IPS DF 4.7 (cell line): ENCODE results near the gene GABARAPL2.
"Not testable (repeated sequence)": the region's sequence is repeated elsewhere in the genome, so short reads cannot be mapped to it uniquely, and the experiment has no call there.

Experiments used
- DNase-seq: peaks from one replicate; pipeline ENCODE4 v3.0.0-alpha.2; 2013; ENCODE audit warnings: low spot score; ENCODE audit errors: extremely low read depth

GABARAPL2 gene

DNA sequence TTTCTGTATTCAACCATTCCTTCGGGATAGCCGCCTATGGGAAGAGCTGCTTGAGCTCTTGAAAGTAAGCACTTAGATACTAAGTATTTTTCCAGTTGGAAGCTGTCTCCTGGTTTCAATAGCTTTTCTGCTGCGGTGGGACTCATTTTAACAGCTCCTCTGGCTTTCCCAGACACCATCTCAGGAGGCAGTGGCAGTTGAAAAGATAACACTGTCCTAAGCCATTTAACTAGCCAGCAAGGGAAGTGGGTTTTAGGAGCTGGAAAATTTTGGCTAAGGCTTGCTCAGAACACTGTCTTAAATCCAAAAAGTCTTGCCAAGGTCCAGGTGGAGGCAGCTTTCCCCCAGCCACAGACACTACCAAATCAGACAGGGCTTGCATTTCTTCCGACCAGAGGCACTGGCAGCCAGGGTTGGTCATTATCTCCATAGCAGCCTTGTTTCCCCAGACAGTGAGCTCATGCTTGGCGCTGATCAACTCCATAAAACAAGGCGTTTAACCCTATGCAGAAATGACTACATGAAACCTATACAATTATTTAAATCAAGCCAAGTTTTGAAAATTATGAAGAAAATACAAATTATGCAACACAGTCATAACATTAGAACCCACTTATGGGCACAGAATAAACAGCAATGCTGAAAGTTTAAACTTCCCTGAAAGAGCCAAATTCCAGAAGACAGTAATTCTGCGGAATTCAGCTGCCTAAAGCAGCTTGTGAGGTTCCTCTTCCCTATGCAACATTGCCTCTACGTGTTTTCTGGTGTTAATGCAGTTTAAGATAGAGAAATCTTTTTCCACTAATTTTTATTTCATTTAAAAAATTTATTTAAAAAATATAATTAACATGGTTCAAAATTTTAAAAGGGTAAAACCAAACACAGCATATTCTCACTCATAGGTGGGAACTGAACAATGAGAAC is 25.0 kb downstream of the GABARAPL2 start:
- DNase-seq: no peak

DNA sequence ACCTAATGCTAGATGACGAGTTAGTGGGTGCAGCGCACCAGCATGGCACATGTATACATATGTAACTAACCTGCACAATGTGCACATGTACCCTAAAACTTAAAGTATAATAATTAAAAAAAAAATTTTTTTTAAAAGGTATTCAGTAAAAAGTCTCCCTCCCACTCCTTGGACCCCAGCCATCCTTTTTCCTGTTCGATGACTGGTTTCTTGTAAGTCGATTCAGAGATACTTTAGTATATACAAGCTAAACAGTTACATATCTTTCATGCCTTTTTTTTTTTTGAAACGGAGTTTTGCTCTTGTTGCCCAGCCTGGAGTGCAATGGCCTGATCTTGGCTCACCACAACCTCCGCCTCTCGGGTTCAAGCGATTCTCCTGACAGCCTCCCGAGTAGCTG is 25.7 kb downstream of the GABARAPL2 start:
- not testable (repeated sequence) for DNase-seq

DNA sequence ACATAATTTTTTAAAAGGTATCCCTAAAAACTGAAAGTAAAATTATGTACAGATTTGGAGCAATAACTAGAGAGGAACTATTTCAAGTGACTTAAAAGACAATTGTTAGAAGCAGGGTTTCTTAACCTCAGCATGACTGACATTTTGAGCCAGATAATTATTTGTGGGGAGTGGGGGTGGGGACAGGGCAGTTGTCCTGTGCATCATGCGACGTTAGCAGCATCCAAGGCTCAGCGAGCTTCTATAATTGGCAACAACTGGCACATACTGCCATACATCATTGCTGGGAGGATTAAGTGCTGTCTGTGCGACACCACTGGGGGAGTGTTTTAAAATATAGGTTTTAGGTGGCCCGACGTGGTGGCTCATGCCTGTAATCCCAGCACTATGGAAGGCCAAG is 27.1 kb downstream of the GABARAPL2 start:
- DNase-seq: no peak

DNA sequence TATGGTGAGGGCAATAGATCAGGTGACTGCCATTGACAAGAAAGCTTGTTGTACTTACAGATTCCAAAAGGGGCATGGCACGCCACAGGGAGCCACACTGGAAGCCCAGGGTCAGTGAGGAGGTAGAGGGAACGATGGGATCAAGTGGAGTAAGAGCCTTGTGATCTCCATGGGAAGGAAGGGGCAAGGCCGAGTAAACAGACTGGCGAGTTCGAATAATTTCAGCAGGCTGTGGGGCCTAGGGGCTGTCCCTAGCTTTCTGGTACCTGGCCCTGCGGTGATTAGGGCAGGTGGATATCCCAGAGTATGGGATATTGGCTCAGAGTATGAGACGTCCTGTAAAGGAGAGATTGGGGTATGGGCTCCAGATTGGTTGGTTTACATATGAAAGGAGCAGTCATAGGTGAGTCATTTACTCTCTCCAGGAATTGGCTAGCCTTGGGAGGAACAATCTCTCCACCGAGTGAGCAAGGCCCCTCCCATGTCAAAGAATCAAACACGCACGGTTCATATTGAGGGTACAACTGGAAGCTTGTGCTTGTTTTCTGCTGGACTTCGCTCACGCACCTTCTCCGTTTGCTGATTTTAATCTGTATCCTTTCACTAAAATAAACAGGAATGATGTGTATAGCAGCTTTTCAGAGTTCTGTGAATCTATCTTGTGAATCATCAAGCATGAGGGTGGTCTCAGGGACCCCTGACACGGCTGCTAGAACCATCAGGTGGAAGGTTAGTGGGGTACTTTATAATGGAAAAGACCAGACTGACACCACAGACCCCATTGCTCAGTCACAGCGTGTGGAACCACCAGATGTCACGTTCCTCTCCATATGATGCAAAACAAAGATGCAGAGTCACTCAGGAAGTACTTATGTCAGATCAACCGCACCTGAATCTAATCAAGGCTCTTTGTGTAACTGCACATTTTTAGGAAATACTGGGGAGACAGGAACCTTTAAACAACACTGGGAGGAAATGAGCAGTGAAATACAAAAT is 27.9 kb downstream of the GABARAPL2 start:
- peak; percentile 76 for DNase-seq

DNA sequence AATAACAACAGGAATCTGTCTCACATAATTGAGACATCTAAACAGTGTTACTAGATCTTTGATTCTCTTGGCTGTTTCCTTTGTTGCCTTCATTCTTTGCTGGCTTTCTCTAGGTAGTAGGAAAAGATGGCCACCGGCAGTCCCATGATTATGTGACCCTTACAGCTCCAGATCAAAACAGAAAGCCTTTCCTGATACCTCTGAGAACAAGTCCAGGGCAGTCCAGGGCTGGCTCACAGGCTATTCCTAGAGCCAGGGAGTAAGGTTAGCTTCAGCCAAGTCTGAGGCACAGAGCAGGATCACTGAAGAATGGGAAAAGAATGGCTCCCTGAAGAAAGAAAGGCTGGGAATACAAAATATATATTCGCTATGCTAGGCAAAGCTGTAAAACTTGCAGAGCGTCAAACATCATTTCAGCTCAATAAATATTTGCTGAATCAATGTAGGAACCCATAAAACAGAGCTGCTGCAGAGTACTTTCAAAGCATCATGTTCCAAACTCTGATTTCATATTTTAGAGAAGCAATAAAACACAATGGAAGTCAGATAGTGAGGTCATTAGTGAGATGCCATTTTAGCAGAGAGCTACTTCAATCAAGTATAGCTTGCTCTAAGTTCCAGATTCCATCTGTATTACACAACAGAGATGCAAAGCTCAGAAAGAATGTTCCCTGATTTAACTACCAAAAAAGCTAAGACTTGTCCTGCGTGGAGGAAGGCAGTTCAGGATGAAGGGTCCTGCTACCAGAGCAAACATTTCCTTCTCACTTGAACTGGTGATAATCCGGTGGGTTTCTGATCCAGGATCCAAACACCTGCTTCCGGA is 33.5 kb downstream of the GABARAPL2 start:
- no peak for DNase-seq

- no peak for DNase-seq
Observed at GRCh38 chr16:75603241-75603640, 37.1 kb downstream of the GABARAPL2 start.

GRCh38 chr16:75606507-75606906 is 40.3 kb downstream of the GABARAPL2 start:
- DNase-seq: no peak

DNA sequence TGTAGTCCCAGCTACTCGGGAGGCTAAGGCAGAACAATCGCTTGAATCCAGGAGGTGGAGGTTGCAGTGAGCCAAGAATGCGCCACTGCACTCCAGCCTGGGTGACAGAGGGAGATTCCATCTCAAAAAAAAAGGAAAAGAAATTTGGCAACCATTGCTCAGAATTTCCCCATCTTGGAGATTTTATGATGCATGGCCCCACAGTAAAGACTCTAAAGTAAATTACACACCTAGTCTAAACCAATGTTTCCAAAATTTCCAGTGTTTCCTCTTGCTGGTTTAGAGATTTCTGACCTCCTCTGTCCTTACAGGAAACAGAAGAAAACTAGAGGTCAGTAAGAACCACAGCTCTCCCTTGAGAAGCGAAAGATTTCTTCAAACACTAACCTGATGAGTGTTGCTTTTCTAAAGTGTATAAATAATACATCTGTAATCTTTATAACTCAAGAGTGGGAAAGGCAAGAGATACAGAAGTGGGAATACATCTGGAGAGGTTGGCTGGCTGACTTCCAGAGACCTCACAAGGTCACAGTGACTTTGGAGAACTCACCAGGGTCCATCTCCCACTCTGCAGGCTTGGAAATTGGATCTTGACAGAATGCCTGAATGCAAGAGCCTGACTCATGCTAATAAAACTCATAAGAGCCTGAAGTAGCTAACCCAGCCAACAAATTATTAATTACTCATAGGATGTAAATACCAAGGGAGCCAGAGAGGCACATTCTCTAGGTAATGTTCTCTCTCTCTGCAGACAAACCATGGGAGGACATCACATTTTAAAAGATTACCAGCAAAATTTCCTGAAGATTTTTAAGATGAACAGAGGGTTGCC is 48.1 kb downstream of the GABARAPL2 start:
- no peak for DNase-seq

GRCh38 chr16:75615619-75616018 is 49.4 kb downstream of the GABARAPL2 start:
- DNase-seq: no peak

GRCh38 chr16:75616521-75617010 is 50.4 kb downstream of the GABARAPL2 start:
- no peak for DNase-seq

GRCh38 chr16:75617121-75617520 is 50.9 kb downstream of the GABARAPL2 start:
- no peak for DNase-seq

DNA sequence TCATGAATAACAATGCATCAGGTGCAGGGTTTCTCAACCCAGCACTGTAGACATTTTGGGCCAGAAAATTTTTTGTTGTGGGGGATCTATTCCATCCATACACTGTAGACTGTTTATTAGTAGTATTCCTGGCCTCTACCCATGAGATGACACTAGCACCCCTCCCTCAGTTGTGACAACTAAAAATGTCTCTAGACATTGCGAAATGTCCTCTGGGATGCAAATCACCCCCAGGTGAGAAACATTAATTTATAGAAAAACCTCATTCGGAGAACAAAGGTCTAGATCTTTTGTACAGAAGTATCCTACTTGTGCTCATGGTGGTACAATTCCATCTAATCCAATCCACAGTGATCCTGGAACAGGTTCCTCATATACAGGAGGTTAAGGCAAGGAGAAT is 52.6 kb downstream of the GABARAPL2 start:
- no peak for DNase-seq

- DNase-seq: no peak
Observed at GRCh38 chr16:75620326-75621169, 54.4 kb downstream of the GABARAPL2 start.

DNA sequence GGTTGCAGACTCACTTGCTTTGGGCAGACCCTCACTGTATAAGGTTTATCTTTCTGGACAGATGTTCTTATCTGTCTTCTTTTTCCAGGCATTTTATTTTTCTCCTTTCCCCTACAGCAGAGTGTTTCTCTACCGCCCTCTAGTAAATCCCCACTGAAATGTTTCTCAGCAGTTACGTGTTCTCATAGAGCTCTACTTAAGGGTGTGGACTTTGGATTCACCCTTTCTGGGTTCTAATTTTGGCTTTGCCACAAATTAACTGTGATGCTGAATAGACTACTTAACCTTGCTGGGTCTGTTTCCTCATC is 54.9 kb downstream of the GABARAPL2 start:
- DNase-seq: peak; percentile 5

DNA sequence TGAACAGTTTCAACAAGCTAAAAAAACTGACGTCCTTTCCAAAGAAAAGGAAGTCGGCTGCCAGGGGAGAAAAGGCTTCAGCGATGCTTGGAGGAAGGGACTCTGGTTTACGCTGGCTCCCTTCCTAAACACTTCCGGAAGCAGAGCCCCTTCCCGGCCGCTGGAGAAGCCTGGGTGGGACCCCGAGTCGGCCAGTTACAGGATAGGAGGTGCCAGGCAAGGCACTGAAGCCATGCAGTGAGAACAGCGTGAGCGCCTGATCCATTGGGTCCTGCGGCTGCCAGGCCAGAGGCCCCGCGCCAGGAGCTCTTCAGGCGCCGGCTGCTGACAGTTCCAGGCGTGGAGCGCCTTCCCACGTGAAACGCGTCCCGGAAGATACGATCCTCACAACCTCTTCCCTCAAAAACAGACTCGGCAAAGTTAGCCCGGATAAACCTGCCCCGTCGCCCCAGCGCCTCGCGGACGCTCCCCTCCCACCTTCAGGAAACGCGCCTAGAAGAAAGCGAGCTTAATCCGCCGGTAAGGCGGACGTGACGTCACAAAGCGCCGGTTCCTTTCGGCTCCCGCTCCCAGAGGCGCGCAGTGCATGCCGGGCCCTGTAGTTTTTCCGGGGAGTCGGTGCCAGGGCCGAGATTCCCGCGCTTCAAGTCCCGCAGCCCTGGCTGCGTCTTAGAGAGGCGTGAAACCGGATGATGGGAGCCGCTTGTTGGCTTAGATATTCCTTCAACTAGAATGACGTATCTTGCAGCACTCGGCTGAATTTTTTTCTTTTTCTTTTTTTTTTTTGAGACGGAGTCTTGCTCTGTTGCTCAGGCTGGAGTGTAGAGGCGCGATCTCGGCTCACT is 56.8 kb downstream of the GABARAPL2 start, which contains the start of gene ADAT1:
TSS of gene ADAT1 (minus strand) at position 521 of the 845 bp plus-strand sequence. CDS start 2,482 bp downstream, outside the sequence.
- peak; percentile 91 for DNase-seq

GRCh38 chr16:75624921-75625334 is 58.7 kb downstream of the GABARAPL2 start:
- DNase-seq: no peak

GRCh38 chr16:75626806-75627205 is 60.6 kb downstream of the GABARAPL2 start:
- no peak for DNase-seq
